SK-N-SH treated with all-trans-retinoic acid at 6 μM for 48 hours (cell line): ENCODE results near the gene EXOC7.

Source experiments
- GLIS3 ChIP-seq: fragments of 250-450 bp; sonication (Bioruptor Pico); IDR thresholded peaks from 2 replicates; pipeline ENCODE4 v1.5.0; 2020; ENCODE audit warnings: mild to moderate bottlenecking, moderate library complexity
- PATZ1 ChIP-seq: fragments of 250-450 bp; sonication (Bioruptor Pico); IDR thresholded peaks from 2 replicates; pipeline ENCODE4 v1.8.0; 2020; ENCODE audit warnings: mild to moderate bottlenecking, moderate library complexity, borderline replicate concordance
- POU6F1 ChIP-seq: fragments of 250-450 bp; sonication (Bioruptor Pico); IDR thresholded peaks from 2 replicates; pipeline ENCODE4 v1.8.0; 2021; ENCODE audit warnings: low read depth, mild to moderate bottlenecking, moderate library complexity, borderline replicate concordance
- TOX ChIP-seq: fragments of 250-450 bp; sonication (Bioruptor Pico); IDR thresholded peaks from 2 replicates; pipeline ENCODE4 v1.8.0; 2021; ENCODE audit warnings: mild to moderate bottlenecking, moderate library complexity, borderline replicate concordance

GRCh38 chr17:76095943-76096342, 7.6 kb downstream of the EXOC7 start:
- TF ChIP-seq GLIS3 (CRISPR knock-in tag) (no peak), PATZ1 (CRISPR knock-in tag) (no peak), TOX (CRISPR knock-in tag) (no peak), POU6F1 (CRISPR knock-in tag) (no peak)
